HG03060 (cell line): ENCODE results near the gene HHLA2.

Source experiments
- ATAC-seq: cut with Tn5 transposase; IDR thresholded peaks from one replicate; pipeline ENCODE4 v1.9.1; 2021; ENCODE audit warnings: low read depth, moderate number of reproducible peaks; ENCODE audit not compliant: unreplicated experiment

The HHLA2 gene

GRCh38 chr3:108412121-108412750, 115.9 kb downstream of the HHLA2 start:
- no peak for ATAC-seq

- ATAC-seq = no peak
These were observed 117.7 kb downstream of the HHLA2 start for GRCh38 chr3:108414007-108414406.

GRCh38 chr3:108415661-108416060, 119.3 kb downstream of the HHLA2 start:
- no peak for ATAC-seq

GRCh38 chr3:108416111-108416869, 119.9 kb downstream of the HHLA2 start:
- no peak for ATAC-seq

- ATAC-seq = no peak
These were observed 124.6 kb downstream of the HHLA2 start for GRCh38 chr3:108420926-108421325.
